Measurements from ENCODE around the gene TPM4. TPM values are rescaled to one million over a fixed set of nuclear protein-coding genes. Genes with fewer than 3 reads are reported as not detected.
A peak's percentile ranks its signal among the peaks of the same experiment; 100 is the strongest.

TPM4 gene
- total and polyA plus RNA-seq, 2 of the 13 experiments (the other 11 are each of a cell fraction or from before 2014, with no cell fraction given), result 180 to 188 TPM

DNA sequence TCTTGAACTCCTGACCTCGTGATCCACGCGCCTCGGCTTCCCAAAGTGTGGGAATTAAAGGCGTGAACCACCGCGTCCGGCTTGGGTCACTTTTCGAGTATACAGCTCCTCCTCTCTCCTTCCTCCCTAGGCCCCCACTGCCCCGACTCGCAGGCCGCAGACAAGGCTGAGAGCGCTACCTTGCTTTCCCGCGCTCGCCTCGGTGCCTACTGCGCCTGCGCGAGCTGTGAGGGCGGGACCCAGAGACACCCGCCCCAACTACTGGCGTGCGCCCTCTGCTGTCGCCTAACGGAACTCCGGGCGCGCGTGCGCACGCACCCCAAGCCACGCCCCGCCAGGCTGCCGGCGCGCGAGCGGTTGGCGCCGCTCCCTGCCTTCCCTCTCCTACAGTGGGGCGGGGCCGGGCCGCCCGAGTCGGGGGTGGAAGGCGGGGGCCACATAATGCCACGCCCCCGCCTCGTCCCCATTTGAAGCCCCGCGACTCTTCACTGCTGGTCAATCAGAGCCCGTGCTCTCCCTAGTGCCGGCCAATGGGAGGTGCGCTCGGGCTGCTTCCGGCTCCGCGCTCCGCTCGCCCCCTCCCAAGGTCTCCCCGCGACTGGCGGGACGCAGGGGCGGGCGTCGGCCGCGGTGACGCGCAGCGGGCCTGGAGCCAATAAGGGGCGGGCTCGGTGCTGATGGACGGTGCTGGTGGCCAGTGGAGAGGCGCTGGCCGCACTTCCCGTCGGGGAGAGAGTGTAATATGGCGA is 35.0 kb downstream of the TPM4 start, which contains the start of gene RAB8A (continued):
- peak; percentile 41; the same call in 1 of the 2 replicates for TF ChIP-seq MED1 (CRISPR knock-in tag; IDR thresholded peaks at IDR 0.05)
- 0 out of 2 replicates have a peak, but pooled peaks have one; percentile 17 for TF ChIP-seq ZNF782 (CRISPR knock-in tag; IDR thresholded peaks at IDR 0.05; ENCODE audit: borderline replicate concordance)
- peak; percentile 70; the same call in 1 of the 2 replicates for TF ChIP-seq YEATS4 (CRISPR knock-in tag; IDR thresholded peaks at IDR 0.05; ENCODE audit: borderline replicate concordance)
- TF ChIP-seq FOXK2 (IDR thresholded peaks at IDR 0.05), result no peak
- TF ChIP-seq, protein P1, sequence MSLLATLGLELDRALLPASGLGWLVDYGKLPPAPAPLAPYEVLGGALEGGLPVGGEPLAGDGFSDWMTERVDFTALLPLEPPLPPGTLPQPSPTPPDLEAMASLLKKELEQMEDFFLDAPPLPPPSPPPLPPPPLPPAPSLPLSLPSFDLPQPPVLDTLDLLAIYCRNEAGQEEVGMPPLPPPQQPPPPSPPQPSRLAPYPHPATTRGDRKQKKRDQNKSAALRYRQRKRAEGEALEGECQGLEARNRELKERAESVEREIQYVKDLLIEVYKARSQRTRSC (CRISPR knock-in tag; IDR thresholded peaks at IDR 0.05; ENCODE audit: low read depth), result no peak
- TF ChIP-seq ZMAT3 (CRISPR knock-in tag; conservative IDR thresholded peaks at IDR 0.05), result 0 out of 2 replicates have a peak, but pooled peaks have one; percentile 67
- no peak for TF ChIP-seq TBP (CRISPR knock-in tag; IDR thresholded peaks at IDR 0.05)
- 0 out of 2 replicates have a peak, but pooled peaks have one; percentile 37 for TF ChIP-seq HMG20B (CRISPR knock-in tag; conservative IDR thresholded peaks at IDR 0.05)
- no peak for TF ChIP-seq SP140L (CRISPR knock-in tag; IDR thresholded peaks at IDR 0.05; ENCODE audit: borderline replicate concordance)
- no peak for TF ChIP-seq MLLT10 (CRISPR knock-in tag; IDR thresholded peaks at IDR 0.05)
- no peak for TF ChIP-seq NR3C1 (CRISPR knock-in tag; IDR thresholded peaks at IDR 0.05)
- TF ChIP-seq, protein P2, sequence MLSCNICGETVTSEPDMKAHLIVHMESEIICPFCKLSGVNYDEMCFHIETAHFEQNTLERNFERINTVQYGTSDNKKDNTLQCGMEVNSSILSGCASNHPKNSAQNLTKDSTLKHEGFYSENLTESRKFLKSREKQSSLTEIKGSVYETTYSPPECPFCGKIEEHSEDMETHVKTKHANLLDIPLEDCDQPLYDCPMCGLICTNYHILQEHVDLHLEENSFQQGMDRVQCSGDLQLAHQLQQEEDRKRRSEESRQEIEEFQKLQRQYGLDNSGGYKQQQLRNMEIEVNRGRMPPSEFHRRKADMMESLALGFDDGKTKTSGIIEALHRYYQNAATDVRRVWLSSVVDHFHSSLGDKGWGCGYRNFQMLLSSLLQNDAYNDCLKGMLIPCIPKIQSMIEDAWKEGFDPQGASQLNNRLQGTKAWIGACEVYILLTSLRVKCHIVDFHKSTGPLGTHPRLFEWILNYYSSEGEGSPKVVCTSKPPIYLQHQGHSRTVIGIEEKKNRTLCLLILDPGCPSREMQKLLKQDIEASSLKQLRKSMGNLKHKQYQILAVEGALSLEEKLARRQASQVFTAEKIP (CRISPR knock-in tag; IDR thresholded peaks at IDR 0.05; ENCODE audit: borderline replicate concordance), result no peak
- TF ChIP-seq, protein P3, sequence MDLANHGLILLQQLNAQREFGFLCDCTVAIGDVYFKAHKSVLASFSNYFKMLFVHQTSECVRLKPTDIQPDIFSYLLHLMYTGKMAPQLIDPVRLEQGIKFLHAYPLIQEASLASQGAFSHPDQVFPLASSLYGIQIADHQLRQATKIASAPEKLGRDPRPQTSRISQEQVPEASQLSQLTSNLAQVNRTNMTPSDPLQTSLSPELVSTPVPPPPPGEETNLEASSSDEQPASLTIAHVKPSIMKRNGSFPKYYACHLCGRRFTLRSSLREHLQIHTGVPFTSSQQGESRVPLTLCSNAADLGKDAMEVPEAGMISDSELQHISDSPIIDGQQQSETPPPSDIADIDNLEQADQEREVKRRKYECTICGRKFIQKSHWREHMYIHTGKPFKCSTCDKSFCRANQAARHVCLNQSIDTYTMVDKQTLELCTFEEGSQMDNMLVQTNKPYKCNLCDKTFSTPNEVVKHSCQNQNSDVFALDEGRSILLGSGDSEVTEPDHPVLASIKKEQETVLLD (CRISPR knock-in tag; IDR thresholded peaks at IDR 0.05; ENCODE audit: low read depth), result peak; percentile 52; the same call in 1 of the 2 replicates
- TF ChIP-seq MAF1 (CRISPR knock-in tag; IDR thresholded peaks at IDR 0.05; ENCODE audit: borderline replicate concordance), result no peak
- TF ChIP-seq JUNB (CRISPR knock-in tag; IDR thresholded peaks at IDR 0.05; ENCODE audit: borderline replicate concordance), result no peak
- peak; percentile 62; the same call in 1 of the 2 replicates for TF ChIP-seq TBX3 (IDR thresholded peaks at IDR 0.05; ENCODE audit: borderline replicate concordance)
- no peak for TF ChIP-seq SUZ12 (IDR thresholded peaks at IDR 0.05; ENCODE audit: low read depth, low read length)
- TF ChIP-seq, protein P4, sequence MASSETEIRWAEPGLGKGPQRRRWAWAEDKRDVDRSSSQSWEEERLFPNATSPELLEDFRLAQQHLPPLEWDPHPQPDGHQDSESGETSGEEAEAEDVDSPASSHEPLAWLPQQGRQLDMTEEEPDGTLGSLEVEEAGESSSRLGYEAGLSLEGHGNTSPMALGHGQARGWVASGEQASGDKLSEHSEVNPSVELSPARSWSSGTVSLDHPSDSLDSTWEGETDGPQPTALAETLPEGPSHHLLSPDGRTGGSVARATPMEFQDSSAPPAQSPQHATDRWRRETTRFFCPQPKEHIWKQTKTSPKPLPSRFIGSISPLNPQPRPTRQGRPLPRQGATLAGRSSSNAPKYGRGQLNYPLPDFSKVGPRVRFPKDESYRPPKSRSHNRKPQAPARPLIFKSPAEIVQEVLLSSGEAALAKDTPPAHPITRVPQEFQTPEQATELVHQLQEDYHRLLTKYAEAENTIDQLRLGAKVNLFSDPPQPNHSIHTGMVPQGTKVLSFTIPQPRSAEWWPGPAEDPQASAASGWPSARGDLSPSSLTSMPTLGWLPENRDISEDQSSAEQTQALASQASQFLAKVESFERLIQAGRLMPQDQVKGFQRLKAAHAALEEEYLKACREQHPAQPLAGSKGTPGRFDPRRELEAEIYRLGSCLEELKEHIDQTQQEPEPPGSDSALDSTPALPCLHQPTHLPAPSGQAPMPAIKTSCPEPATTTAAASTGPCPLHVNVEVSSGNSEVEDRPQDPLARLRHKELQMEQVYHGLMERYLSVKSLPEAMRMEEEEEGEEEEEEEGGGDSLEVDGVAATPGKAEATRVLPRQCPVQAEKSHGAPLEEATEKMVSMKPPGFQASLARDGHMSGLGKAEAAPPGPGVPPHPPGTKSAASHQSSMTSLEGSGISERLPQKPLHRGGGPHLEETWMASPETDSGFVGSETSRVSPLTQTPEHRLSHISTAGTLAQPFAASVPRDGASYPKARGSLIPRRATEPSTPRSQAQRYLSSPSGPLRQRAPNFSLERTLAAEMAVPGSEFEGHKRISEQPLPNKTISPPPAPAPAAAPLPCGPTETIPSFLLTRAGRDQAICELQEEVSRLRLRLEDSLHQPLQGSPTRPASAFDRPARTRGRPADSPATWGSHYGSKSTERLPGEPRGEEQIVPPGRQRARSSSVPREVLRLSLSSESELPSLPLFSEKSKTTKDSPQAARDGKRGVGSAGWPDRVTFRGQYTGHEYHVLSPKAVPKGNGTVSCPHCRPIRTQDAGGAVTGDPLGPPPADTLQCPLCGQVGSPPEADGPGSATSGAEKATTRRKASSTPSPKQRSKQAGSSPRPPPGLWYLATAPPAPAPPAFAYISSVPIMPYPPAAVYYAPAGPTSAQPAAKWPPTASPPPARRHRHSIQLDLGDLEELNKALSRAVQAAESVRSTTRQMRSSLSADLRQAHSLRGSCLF (CRISPR knock-in tag; IDR thresholded peaks at IDR 0.05; ENCODE audit: borderline replicate concordance), result no peak

Measured in HepG2 (cell line).